Immature natural killer cell (primary cell): Measurements from ENCODE around the gene NKIRAS2. TPM values are rescaled to one million over a fixed set of nuclear protein-coding genes. Genes with fewer than 3 reads are reported as not detected.

Source experiments
- DNase-seq, 3 donors: peaks; one replicate each; pipeline ENCODE4 v3.0.0; 2022; ENCODE audit warnings: mixed read lengths in 1 of 3
- H3K27ac Mint-ChIP-seq, 6 donors: one replicate each; pipeline ENCODE4 v1.8.0; 2020; ENCODE audit warnings: mixed read lengths in 6 of 6, mild to moderate bottlenecking in 5 of 6, inconsistent platforms in 4 of 6, moderate library complexity in 3 of 6
- H3K27me3 Mint-ChIP-seq, 3 donors: one replicate each; pipeline ENCODE4 v1.8.0; 2020 to 2021; ENCODE audit warnings: low read depth in 3 of 3, mild to moderate bottlenecking in 3 of 3, mixed read lengths in 3 of 3, moderate library complexity in 3 of 3, inconsistent platforms in 1 of 3
- H3K36me3 Mint-ChIP-seq, 3 donors: one replicate each; pipeline ENCODE4 v1.8.0; 2020; ENCODE audit warnings: mixed read lengths in 3 of 3, inconsistent platforms in 2 of 3, mild to moderate bottlenecking in 2 of 3
- H3K4me1 Mint-ChIP-seq, 2 donors: one replicate each; pipeline ENCODE4 v1.8.0; 2020; ENCODE audit warnings: inconsistent platforms in 2 of 2, mild to moderate bottlenecking in 2 of 2, mixed read lengths in 2 of 2, moderate library complexity in 1 of 2
- H3K4me3 Mint-ChIP-seq, 5 donors: one replicate each; pipeline ENCODE4 v1.8.0; 2020; ENCODE audit warnings: mild to moderate bottlenecking in 5 of 5, mixed read lengths in 5 of 5, inconsistent platforms in 3 of 5, moderate library complexity in 3 of 5
- H3K9me3 Mint-ChIP-seq, 6 donors: one replicate each; pipeline ENCODE4 v1.8.0; 2020; ENCODE audit warnings: mild to moderate bottlenecking in 6 of 6, mixed read lengths in 6 of 6, inconsistent platforms in 4 of 6, moderate library complexity in 3 of 6
- polyA plus RNA-seq, 3 donors: library from polyadenylated mRNA; unstranded; fragments of 300-500 nt; fragmentation: Illumina TruSeq; gene quantifications; one replicate each; pipeline ENCODE4 v1.2.3, GENCODE V29; 2021

NKIRAS2 gene
- polyA plus RNA-seq, 3 donors from 2014 or later: 21.5 to 33.6 (median 32.6) TPM

GRCh38 chr17:42042598-42043319 is 22.9 kb downstream of the NKIRAS2 start:
- Mint-ChIP-seq H3K4me1 (no peaks in the 10 kb centered on the region), H3K36me3 (no peaks in the 10 kb centered on the region), H3K9me3 (no peaks in the 10 kb centered on the region), H3K27ac (no peak overlapping the region), H3K4me3 (no peak overlapping the region), H3K27me3 (no peaks in the 10 kb centered on the region)
- no peak for DNase-seq

DNA sequence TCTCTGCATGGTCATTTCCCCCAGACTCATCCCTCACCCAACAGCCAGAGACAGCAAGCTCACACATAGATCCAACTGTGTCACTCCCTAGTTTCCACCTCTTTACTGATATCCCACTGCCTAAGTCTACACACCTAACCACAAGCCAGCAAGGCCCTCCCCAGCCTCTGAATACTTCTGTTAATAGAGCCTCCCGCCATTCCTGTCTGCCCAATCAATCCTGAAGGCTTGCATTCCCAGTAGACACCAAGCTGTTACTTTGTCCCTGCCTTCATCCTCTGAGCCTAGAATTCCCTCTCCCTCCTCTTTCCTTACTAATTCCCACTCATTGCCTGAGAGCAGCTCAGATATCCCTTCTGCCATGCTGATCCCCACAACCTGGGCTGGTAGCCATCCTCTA is 25.8 kb downstream of the NKIRAS2 start:
- H3K36me3 Mint-ChIP-seq: no peaks in the 10 kb centered on the region
- DNase-seq: no peak
- no peak overlapping the region for H3K27ac Mint-ChIP-seq
- peaks cover 2 to 9% (median 3%) of the 10 kb centered on the region in 3 donors for H3K27me3 Mint-ChIP-seq
- no peak overlapping the region for H3K4me3 Mint-ChIP-seq
- peaks cover 0 to 3% of the 10 kb centered on the region in 2 donors for H3K4me1 Mint-ChIP-seq
- no peaks in the 10 kb centered on the region for H3K9me3 Mint-ChIP-seq

- H3K4me3 Mint-ChIP-seq: no peak overlapping the region
- H3K36me3 Mint-ChIP-seq: no peaks in the 10 kb centered on the region
- peaks cover 0 to 7% of the 10 kb centered on the region in 2 donors for H3K4me1 Mint-ChIP-seq
- no peaks in the 10 kb centered on the region for H3K9me3 Mint-ChIP-seq
- no peak overlapping the region for H3K27ac Mint-ChIP-seq
- H3K27me3 Mint-ChIP-seq: peaks cover 4 to 9% (median 8%) of the 10 kb centered on the region in 3 donors
- DNase-seq: no peak
These were observed 27.5 kb downstream of the NKIRAS2 start for GRCh38 chr17:42047343-42047742.

- peaks cover 0 to 7% of the 10 kb centered on the region in 2 donors for H3K4me1 Mint-ChIP-seq
- peaks cover 8 to 9% (median 8%) of the 10 kb centered on the region in 3 donors for H3K27me3 Mint-ChIP-seq
- DNase-seq: no peak
- H3K27ac Mint-ChIP-seq: peak overlapping the region in 1 of 6 donors; percentile 45
- no peaks in the 10 kb centered on the region for H3K9me3 Mint-ChIP-seq
- peak overlapping the region; percentile 79 to 86 (median 81) for H3K4me3 Mint-ChIP-seq
- H3K36me3 Mint-ChIP-seq: no peaks in the 10 kb centered on the region
These were observed 30.0 kb downstream of the NKIRAS2 start for GRCh38 chr17:42049834-42050392.

- peak; percentile 28 to 40 (median 36) for DNase-seq
- Mint-ChIP-seq H3K27ac (peak within 1 kb of the TSS in 2 of 6 donors; percentile 45 to 81), H3K36me3 (no peaks in the 10 kb centered on the region), H3K27me3 (peaks cover 8 to 11% (median 8%) of the 10 kb centered on the region in 3 donors), H3K4me3 (peak within 1 kb of the TSS; percentile 81 to 86 (median 85)), H3K9me3 (no peaks in the 10 kb centered on the region), H3K4me1 (peaks cover 0 to 7% of the 10 kb centered on the region in 2 donors)
These were observed 30.6 kb downstream of the NKIRAS2 start, which contains the start of gene C17orf113 for GRCh38 chr17:42050393-42051012. C17orf113 (minus strand) TSS chr17:42050601; CDS start chr17:42043376, 7,225 bp downstream.

- H3K27ac Mint-ChIP-seq: peak overlapping the region in 1 of 6 donors; percentile 81
- DNase-seq: no peak
- H3K36me3 Mint-ChIP-seq: no peaks in the 10 kb centered on the region
- peak overlapping the region; percentile 73 to 85 (median 85) for H3K4me3 Mint-ChIP-seq
- H3K9me3 Mint-ChIP-seq: no peaks in the 10 kb centered on the region
- H3K4me1 Mint-ChIP-seq: peaks cover 0 to 7% of the 10 kb centered on the region in 2 donors
- peaks cover 8 to 11% (median 8%) of the 10 kb centered on the region in 3 donors for H3K27me3 Mint-ChIP-seq
These were observed 31.1 kb downstream of the NKIRAS2 start for GRCh38 chr17:42051013-42051400.

- Mint-ChIP-seq H3K9me3 (no peaks in the 10 kb centered on the region), H3K36me3 (no peaks in the 10 kb centered on the region), H3K27ac (no peak overlapping the region), H3K4me1 (peaks cover 0 to 7% of the 10 kb centered on the region in 2 donors), H3K27me3 (peaks cover 8 to 11% (median 8%) of the 10 kb centered on the region in 3 donors), H3K4me3 (peak overlapping the region; percentile 55 to 85 (median 76))
- DNase-seq: no peak
These were observed 31.8 kb downstream of the NKIRAS2 start for GRCh38 chr17:42051645-42052044.

DNA sequence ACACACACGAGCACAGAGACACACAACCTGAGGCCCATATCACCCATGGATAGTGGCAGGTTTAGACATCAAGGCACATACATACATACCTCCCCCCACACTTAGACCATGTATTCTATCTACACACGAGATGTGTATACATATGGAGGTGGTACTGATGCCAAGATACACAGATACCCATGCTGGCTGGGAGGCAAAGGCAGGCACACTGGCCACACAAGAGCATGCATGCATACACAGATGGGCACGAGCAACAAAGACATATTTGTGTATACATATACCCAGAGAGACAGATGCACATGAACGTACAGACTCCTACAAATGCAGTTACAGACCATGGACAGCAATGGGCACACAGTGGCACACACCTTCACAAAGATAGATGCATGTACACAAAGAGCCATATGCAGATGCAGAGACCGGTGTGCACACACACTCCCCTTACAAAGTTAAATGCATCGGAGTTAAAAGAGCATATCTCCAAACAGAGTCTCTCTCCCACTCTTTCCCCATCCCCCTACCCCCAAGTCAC is 32.5 kb downstream of the NKIRAS2 start:
- Mint-ChIP-seq H3K4me3 (peak overlapping the region in 1 of 5 donors; percentile 55), H3K27me3 (peaks cover 8 to 11% (median 8%) of the 10 kb centered on the region in 3 donors), H3K27ac (no peak overlapping the region), H3K4me1 (peaks cover 0 to 7% of the 10 kb centered on the region in 2 donors), H3K9me3 (no peaks in the 10 kb centered on the region), H3K36me3 (no peaks in the 10 kb centered on the region)
- DNase-seq: no peak

DNA sequence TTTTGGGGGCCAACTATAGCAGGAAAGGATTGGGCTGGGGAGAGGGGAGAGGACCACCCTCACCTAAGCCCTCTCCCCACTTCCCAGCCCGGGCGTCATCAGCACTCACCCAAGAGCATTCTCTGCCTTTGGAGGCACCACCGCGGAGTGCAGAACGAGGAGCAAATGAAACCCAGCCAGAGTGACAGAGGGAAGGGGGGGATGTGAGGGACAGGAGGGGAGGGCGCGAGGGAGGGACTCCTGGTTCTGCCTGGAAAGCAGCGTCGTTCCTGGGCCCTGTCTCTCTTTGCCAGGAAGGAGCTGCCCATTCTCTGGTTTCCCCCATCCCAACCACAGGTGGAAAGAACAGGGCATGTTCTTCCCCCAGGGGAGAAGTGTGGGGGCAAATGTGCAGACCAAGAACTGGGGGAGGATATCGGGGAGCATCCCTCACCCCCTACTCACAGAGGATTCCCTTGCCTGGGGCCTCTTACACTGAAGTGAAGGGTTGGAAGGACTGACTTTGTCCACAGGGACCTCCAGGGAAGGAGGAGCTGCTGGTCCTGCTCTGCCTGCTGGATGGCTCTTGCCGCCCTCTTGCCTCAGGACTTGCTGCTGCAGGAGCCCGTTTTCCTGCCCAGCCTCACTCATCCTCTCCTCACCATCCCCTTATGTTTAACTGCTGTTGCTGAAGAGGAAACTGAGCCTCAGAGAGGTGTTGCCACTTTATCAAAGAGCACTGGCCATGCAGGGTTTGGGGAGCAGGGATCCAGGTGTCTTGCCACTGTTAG is 34.0 kb downstream of the NKIRAS2 start:
- no peaks in the 10 kb centered on the region for H3K9me3 Mint-ChIP-seq
- H3K4me1 Mint-ChIP-seq: peaks cover 0 to 7% of the 10 kb centered on the region in 2 donors
- DNase-seq: no peak
- H3K27me3 Mint-ChIP-seq: peaks cover 6 to 8% (median 7%) of the 10 kb centered on the region in 3 donors
- H3K36me3 Mint-ChIP-seq: no peaks in the 10 kb centered on the region
- no peak overlapping the region for H3K4me3 Mint-ChIP-seq
- H3K27ac Mint-ChIP-seq: no peak overlapping the region

GRCh38 chr17:42055027-42055426 is 35.1 kb downstream of the NKIRAS2 start:
- no peaks in the 10 kb centered on the region for H3K9me3 Mint-ChIP-seq
- no peak overlapping the region for H3K27ac Mint-ChIP-seq

GRCh38 chr17:42055496-42055895 is 35.6 kb downstream of the NKIRAS2 start:
- Mint-ChIP-seq H3K27ac (no peak overlapping the region), H3K36me3 (no peaks in the 10 kb centered on the region), H3K4me1 (peaks cover 0 to 5% of the 10 kb centered on the region in 2 donors), H3K9me3 (no peaks in the 10 kb centered on the region), H3K4me3 (no peak overlapping the region), H3K27me3 (peaks cover 3 to 6% (median 6%) of the 10 kb centered on the region in 3 donors)
- no peak for DNase-seq

More at GRCh38 chr17:42055027-42055426, 35.1 kb downstream of the NKIRAS2 start:
- Mint-ChIP-seq H3K36me3 (no peaks in the 10 kb centered on the region), H3K4me1 (peaks cover 0 to 5% of the 10 kb centered on the region in 2 donors), H3K27me3 (peaks cover 3 to 6% (median 6%) of the 10 kb centered on the region in 3 donors), H3K4me3 (no peak overlapping the region)
- DNase-seq: no peak

DNA sequence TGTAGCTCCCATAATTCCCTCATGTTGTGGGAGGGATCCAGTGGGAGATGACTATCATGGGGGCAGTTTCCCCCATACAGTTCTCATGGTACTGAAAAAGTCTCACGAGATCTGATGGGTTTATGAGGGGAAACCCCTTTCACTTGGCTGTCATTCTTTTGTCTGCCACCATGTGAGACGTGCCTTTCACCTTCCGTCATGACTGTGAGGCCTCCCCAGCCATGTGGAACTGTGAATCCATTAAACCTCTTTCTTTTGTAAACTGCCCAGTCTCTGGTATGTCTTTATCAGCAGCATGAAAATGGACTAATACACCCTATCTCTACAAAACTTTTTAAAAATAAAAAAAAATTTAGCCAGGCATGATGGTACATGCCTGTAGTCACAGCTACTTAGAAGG is 36.7 kb downstream of the NKIRAS2 start:
- H3K4me1 Mint-ChIP-seq: no peaks in the 10 kb centered on the region
- H3K4me3 Mint-ChIP-seq: no peak overlapping the region

DNA sequence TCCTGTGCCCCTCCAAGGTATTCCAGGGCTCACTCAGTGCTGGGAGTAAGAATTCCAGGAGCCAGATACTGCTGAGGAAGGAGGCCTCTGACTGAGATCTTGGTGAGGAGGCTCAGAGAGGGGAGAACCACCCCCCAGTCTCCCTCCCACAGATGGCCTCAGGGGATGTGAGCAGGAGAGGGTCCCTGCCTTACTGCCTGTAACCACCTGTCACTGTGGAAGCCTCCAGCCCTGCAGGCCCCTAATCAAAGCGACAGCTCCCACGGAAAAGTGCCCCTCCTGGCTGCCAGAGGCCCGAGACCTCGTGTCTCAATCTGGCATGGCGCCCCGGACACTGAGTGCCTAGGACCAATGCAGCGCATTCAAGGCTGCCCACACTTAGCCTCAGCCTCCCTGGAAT is 38.2 kb downstream of the NKIRAS2 start:
- Mint-ChIP-seq H3K4me3 (no peak overlapping the region), H3K27ac (no peak overlapping the region), H3K36me3 (no peaks in the 10 kb centered on the region), H3K4me1 (no peaks in the 10 kb centered on the region), H3K9me3 (no peaks in the 10 kb centered on the region), H3K27me3 (peaks cover 0 to 3% (median 2%) of the 10 kb centered on the region in 3 donors)
- DNase-seq: no peak

More for the DNA sequence above, 36.7 kb downstream of the NKIRAS2 start:
- no peak for DNase-seq
- Mint-ChIP-seq H3K27me3 (peaks cover 0 to 6% (median 3%) of the 10 kb centered on the region in 3 donors), H3K9me3 (no peaks in the 10 kb centered on the region), H3K36me3 (no peaks in the 10 kb centered on the region), H3K27ac (no peak overlapping the region)
